Hepatocyte (in vitro differentiated cells): ENCODE measurements around the gene ZNF441. TPM values are rescaled to one million over a fixed set of nuclear protein-coding genes. Genes with fewer than 3 reads are reported as not detected.

ENCODE experiments used
- DNase-seq: peaks from one replicate; pipeline ENCODE4 v3.0.0-alpha.2; 2016; ENCODE audit warnings: low spot score
- H2AFZ ChIP-seq: fragments of 200-600 bp; sonication (generic); 2 replicates; pipeline ENCODE4 v1.6.0; 2016; ENCODE audit warnings: antibody characterized with exemption, mild to moderate bottlenecking
- H3K27ac ChIP-seq: fragments of 200-600 bp; sonication (generic); 2 replicates; pipeline ENCODE4 v1.5.1; 2016; ENCODE audit warnings: mild to moderate bottlenecking
- H3K27me3 ChIP-seq: fragments of 200-600 bp; sonication (generic); 2 replicates; pipeline ENCODE4 v1.6.1; 2016
- H3K36me3 ChIP-seq: fragments of 200-600 bp; sonication (generic); replicated peaks from 2 replicates; pipeline ENCODE4 v1.5.1; 2016; ENCODE audit warnings: low read depth; ENCODE audit not compliant: insufficient read depth
- H3K4me1 ChIP-seq: fragments of 200-600 bp; sonication (generic); 2 replicates; pipeline ENCODE4 v1.5.1; 2016; ENCODE audit warnings: mild to moderate bottlenecking, moderate library complexity; ENCODE audit not compliant: insufficient read depth
- H3K4me2 ChIP-seq: fragments of 200-600 bp; sonication (generic); 2 replicates; pipeline ENCODE4 v1.6.0; 2016
- H3K4me3 ChIP-seq: fragments of 200-600 bp; sonication (generic); 2 replicates; pipeline ENCODE4 v1.5.1; 2016; ENCODE audit warnings: mild to moderate bottlenecking
- H3K79me2 ChIP-seq: fragments of 200-600 bp; sonication (generic); 2 replicates; pipeline ENCODE4 v1.6.0; 2017; ENCODE audit warnings: mild to moderate bottlenecking
- H3K9me2 ChIP-seq: fragments of 200-600 bp; sonication (generic); replicated peaks from 2 replicates; pipeline ENCODE4 v1.6.0; 2017; ENCODE audit warnings: mild to moderate bottlenecking; ENCODE audit not compliant: insufficient read depth
- H3K9me3 ChIP-seq: fragments of 200-600 bp; sonication (generic); 2 replicates; pipeline ENCODE4 v1.5.1; 2016; ENCODE audit warnings: low read depth, mild to moderate bottlenecking
- H4K20me1 ChIP-seq: fragments of 200-600 bp; sonication (generic); 2 replicates; pipeline ENCODE4 v1.6.0; 2016; ENCODE audit warnings: mild to moderate bottlenecking; ENCODE audit not compliant: insufficient read depth, poor library complexity, severe bottlenecking
- EZH2 ChIP-seq: fragments of 200-600 bp; sonication (generic); IDR thresholded peaks from 2 replicates; pipeline ENCODE4 v1.6.1; 2016; ENCODE audit warnings: antibody characterized with exemption, mild to moderate bottlenecking, borderline replicate concordance
- EZH2phosphoT487 ChIP-seq: fragments of 200-600 bp; sonication (generic); IDR thresholded peaks from one replicate; pipeline ENCODE4 v1.6.1; 2018; ENCODE audit warnings: antibody characterized with exemption, mild to moderate bottlenecking, low read depth, moderate library complexity; ENCODE audit not compliant: unreplicated experiment, severe bottlenecking
- WGBS: methylation state at CpG from one replicate; pipeline ENCODE4 v1.1.6; 2016; ENCODE audit warnings: low lambda C conversion rate; ENCODE audit errors: missing lambda C conversion rate; 5-methylcytosine and 5-hydroxymethylcytosine counted together
- polyA plus RNA-seq: library from polyadenylated mRNA; unstranded; fragments of >200 nt; fragmentation: Nextera tagmentation; extraction: Ambion mirVana; gene quantifications from 2 replicates; pipeline ENCODE4 v1.2.1, GENCODE V29; 2016
- total RNA-seq: library from RNA; depleted of rRNA; stranded (reverse); fragments of >200 nt; gene quantifications from 2 replicates; pipeline ENCODE4 v1.2.3, GENCODE V29; 2014
- TF ChIP-seq, protein P1 (sequence below): fragments of 200-600 bp; sonication (generic); IDR thresholded peaks from 2 replicates; pipeline ENCODE4 v1.5.1; 2016; ENCODE audit warnings: antibody characterized with exemption, mild to moderate bottlenecking; ENCODE audit not compliant: poor library complexity

ZNF441 gene
- total and polyA plus RNA-seq, 2 experiments from 2014 or later = 2.9 to 6.7 TPM

DNA sequence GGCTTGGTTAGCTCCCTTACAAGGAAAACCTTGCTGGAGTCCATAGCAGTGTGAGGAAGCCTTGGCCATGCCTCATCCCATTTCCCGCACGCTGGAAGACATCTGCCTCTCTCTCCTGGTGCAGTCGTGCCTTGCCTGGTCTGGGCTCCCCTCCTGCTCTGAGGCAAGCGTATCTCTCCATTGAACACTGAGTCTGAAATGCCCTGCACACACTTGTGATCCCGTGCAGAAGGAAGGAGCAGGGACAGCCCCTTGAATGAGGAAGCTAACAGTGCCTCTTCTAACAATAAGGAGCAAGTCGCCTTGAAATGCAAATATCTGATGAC is 46.9 kb downstream of the ZNF441 start:
- no peaks in the 10 kb centered on the region for H3K36me3 ChIP-seq
- 4% methylated on average over 6 of the region's 6 CpGs for WGBS
- H3K27me3 ChIP-seq = no peaks in the 10 kb centered on the region
- peak overlapping the region; percentile 79 for H3K4me2 ChIP-seq
- TF ChIP-seq EZH2phosphoT487 (no peak), EZH2 (no peak)
- TF ChIP-seq, protein P1, sequence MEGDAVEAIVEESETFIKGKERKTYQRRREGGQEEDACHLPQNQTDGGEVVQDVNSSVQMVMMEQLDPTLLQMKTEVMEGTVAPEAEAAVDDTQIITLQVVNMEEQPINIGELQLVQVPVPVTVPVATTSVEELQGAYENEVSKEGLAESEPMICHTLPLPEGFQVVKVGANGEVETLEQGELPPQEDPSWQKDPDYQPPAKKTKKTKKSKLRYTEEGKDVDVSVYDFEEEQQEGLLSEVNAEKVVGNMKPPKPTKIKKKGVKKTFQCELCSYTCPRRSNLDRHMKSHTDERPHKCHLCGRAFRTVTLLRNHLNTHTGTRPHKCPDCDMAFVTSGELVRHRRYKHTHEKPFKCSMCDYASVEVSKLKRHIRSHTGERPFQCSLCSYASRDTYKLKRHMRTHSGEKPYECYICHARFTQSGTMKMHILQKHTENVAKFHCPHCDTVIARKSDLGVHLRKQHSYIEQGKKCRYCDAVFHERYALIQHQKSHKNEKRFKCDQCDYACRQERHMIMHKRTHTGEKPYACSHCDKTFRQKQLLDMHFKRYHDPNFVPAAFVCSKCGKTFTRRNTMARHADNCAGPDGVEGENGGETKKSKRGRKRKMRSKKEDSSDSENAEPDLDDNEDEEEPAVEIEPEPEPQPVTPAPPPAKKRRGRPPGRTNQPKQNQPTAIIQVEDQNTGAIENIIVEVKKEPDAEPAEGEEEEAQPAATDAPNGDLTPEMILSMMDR = no peak
- peaks cover 2% of the 10 kb centered on the region for H3K9me3 ChIP-seq
- H2AFZ ChIP-seq = peak overlapping the region; percentile 66
- peak overlapping the region; percentile 31 for H3K4me3 ChIP-seq
- H3K79me2 ChIP-seq = peaks cover 39% of the 10 kb centered on the region
- H3K4me1 ChIP-seq = no peaks in the 10 kb centered on the region
- DNase-seq = no peak
- H4K20me1 ChIP-seq = no peaks in the 10 kb centered on the region
- H3K9me2 ChIP-seq = no peaks in the 10 kb centered on the region
- H3K27ac ChIP-seq = peak overlapping the region; percentile 61

DNA sequence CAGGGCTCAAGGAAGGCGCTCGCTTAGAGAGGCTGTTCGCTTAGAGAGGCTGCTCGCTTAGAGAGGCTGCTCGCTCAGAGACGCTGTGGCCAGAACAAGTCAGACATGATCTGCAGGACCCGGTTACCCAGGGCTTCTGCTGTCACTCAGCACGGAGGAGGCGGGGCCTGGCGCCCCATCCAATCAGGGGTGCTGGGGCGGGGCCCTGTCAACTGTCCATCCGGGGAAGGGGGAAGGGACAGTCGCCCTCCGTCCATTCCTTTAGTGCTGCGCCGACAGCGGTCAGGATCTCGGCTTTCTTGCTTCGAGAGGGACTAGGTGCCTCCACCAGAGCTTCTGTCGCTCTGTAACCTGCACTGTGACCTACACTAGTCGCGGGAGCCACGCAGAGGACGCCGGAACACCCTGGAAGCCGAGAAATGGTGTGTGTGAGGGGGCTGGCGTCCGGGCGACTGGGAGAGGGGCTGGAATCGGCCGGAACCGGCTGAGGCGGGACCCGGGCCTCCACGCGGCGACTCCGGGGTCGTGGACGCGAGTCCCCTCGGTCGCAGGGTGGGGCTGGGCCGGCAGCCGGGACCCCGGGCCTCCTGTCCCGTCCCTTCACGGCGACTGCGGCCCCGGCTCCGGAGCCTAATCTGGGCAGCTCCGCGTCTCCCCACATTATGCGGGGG is 47.4 kb downstream of the ZNF441 start, which contains the start of gene ZNF440:
TSS of gene ZNF440 (plus strand) at position 245 of the 671 bp plus-strand sequence. CDS start at position 420, 175 bp downstream.
- peak; percentile 98 for DNase-seq

DNA sequence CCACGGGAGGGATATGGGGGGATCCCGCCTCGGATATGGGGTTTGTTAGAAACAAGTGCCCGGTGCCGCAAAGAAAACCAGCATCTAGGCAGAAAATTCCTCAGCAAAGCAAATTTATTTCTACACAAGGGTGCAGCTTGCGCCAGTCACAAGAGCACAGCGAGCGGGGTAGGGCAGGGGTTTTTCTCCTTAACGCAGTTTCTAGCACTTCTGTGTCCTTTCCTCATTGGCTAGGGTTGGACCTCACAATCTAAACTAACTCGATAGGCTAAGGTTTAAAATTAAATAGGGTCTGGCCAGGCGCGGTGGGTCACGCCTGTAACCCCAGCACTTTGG is 47.9 kb downstream of the ZNF441 start:
- Histone ChIP-seq H3K4me2 (peak overlapping the region; percentile 79), H3K9me2 (no peaks in the 10 kb centered on the region), H2AFZ (peak overlapping the region; percentile 89), H3K4me1 (no peaks in the 10 kb centered on the region), H3K79me2 (peaks cover 48% of the 10 kb centered on the region), H3K4me3 (peak overlapping the region; percentile 71), H4K20me1 (no peaks in the 10 kb centered on the region), H3K36me3 (no peaks in the 10 kb centered on the region), H3K27me3 (no peaks in the 10 kb centered on the region), H3K27ac (peak overlapping the region; percentile 95), H3K9me3 (peaks cover 2% of the 10 kb centered on the region)
- DNase-seq = peak; percentile 50
- WGBS = 17% methylated on average over 13 of the region's 13 CpGs
- TF ChIP-seq, protein P1 = no peak
- TF ChIP-seq EZH2 = no peak
- TF ChIP-seq EZH2phosphoT487 = no peak

More for the DNA sequence above, 47.4 kb downstream of the ZNF441 start, which contains the start of gene ZNF440:
- Histone ChIP-seq H3K27ac (peak within 1 kb of the TSS; percentile 95), H3K4me2 (peak within 1 kb of the TSS; percentile 79), H3K27me3 (no peaks in the 10 kb centered on the region), H4K20me1 (no peaks in the 10 kb centered on the region), H3K9me3 (peaks cover 2% of the 10 kb centered on the region), H3K9me2 (no peaks in the 10 kb centered on the region), H2AFZ (peak within 1 kb of the TSS; percentile 89), H3K36me3 (no peaks in the 10 kb centered on the region), H3K79me2 (peaks cover 44% of the 10 kb centered on the region), H3K4me1 (no peaks in the 10 kb centered on the region), H3K4me3 (peak within 1 kb of the TSS; percentile 71)
- TF ChIP-seq, protein P1 = no peak
- TF ChIP-seq EZH2 (no peak), EZH2phosphoT487 (no peak)
- under 1% methylated on average over 55 of the region's 55 CpGs for WGBS
